ENCODE measurements around the gene TMEM86B.
A peak's percentile ranks its signal among the peaks of the same experiment; 100 is the strongest.
"Not testable (repeated sequence)": the region's sequence is repeated elsewhere in the genome, so short reads cannot be mapped to it uniquely, and the experiment has no call there.

TMEM86B gene

DNA sequence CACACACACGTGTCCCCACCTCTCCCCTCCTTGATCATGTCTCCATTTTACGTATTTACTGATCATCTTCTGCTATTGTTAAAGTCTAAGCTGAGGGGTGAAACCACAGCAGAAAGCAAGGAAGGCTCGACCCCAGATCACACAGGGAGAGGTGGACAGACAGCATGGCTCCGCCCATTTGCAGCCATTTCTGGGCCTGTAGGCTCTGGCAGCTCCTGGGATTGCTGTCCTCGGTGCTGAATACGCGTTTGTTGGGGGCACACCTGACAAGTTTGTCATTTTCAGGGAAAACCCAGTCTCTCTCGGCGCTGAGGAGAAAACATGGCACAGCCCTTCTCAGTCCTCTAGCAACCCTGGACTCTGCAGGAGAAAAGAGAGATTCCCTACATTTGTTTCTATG, 8.0 kb downstream of the TMEM86B start:
- no peak for DNase-seq (ENCODE audit: low read depth)

DNA sequence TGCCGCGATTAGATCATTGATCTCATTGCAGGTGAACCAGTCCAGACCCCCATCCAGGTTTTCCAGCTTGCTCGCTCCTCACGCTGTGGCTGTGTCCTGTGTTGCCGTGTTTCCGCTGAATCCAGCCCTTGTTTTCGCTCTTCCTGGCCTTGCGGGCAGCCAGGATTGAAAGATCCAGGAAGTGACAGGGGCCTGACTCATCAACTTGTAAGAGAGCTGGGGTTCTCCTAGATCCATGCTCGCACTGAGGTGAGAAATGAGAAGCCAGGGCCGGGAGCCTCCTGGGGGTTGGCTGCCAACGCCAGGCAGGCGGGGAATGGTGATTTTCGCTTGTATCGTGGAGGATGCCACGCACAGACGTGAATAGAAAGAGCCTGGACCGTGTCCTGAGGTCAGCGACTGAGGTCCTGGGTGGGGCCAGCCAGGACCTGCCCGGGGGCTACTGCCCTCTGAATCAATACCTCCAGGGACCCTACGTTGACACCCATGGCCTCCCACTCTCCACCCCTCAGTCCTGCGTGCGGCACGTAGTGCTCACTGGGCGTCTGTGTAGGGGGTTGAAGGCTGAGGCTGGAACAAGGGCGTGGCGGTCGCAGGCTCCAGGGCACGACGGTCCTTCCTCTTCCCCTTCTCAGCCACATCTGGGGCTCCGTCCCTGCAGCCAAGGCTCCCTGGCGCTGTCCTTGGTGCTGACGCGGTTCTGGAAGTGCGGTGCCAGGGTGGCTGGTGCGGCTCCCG, 11.9 kb downstream of the TMEM86B start:
- peak; percentile 99 for DNase-seq (ENCODE audit: low read depth)

- no peak for DNase-seq (ENCODE audit: low read depth)
These were observed 15.0 kb downstream of the TMEM86B start for GRCh38 chr19:55213547-55213946.

GRCh38 chr19:55212447-55212846, 16.1 kb downstream of the TMEM86B start:
- DNase-seq (ENCODE audit: low read depth): no peak

DNA sequence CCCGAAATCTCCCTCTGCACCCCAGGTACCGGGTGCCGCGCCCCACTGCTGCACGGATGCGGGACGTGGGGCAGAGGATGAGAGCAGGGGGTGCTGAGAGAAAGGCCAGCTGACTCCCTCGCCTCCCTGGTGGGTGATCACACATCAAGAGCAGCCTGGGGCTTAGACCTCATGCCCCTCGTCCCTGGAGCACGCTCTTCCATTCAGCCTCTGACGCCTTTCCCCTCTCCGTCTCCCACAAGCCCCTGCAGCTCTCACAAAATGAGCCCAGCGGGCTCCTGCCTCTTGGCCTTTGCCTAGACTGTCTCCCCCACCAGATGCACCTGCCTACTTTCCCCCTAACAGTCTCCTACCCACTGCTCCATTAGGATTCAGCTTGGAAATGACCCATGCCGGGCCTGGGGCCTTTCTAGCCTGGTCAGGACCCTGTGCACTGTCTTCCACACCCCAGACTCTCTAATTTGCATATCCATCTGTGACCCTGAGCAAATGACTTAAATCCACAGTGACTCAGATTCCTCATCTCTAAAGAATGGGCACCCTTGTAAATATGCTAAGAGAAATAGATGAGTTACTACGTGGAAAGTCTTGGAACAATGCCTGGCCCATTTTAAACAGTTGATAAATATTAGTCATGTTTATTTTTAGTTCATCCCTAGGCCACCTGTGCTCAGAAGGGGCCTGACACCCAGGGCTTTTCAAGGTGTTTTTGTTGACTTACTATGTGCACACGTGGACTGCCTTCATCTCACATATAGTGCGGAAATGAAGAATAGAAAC, 18.7 kb downstream of the TMEM86B start:
- DNase-seq (ENCODE audit: low read depth): peak; percentile 96

DNA sequence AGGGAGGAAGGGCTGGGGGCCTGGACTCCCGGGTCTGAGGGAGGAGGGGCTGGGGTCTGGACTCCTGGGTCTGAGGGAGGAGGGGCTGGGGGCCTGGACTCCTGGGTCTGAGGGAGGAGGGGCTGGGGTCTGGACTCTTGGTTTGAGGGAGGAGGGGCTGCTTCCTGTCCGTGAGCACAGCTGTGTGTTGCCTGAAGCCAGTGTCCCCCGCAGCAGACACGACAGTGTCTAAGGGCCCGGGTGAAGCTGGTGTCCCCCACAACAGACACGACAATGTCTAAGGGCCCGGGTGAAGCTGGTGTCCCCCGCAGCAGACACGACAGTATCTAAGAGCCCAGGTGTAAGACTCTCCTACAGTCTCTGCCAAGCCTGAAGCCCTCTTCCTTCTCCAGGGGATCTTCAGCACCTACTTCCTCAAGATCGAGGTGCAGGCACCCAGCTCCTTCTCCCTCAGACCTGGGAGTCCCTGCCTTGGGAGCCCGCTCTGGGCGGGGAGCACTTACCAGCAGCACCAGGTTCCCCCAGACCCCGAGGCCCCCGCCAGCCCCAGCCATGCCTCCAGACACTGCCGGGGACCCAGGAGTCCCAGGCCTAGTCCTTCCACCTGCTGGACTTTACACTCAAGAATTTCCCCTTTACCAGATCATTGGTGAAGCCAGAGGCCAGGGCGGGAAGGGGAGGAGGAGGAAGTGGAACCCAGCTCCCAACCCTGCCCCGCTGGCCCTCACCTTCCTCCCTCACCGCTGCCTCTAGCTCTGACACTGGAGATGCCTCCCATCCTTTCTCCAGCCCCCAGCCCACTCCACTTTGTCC, 19.5 kb downstream of the TMEM86B start, which contains the start of gene PTPRH:
PTPRH (minus strand) TSS at position 622 of the 813 bp plus-strand sequence; CDS start at position 554, 68 bp downstream.
- no peak for DNase-seq (ENCODE audit: low read depth)

- DNase-seq (ENCODE audit: low read depth): peak; percentile 82
These were observed 21.7 kb downstream of the TMEM86B start for GRCh38 chr19:55206664-55207500.

DNA sequence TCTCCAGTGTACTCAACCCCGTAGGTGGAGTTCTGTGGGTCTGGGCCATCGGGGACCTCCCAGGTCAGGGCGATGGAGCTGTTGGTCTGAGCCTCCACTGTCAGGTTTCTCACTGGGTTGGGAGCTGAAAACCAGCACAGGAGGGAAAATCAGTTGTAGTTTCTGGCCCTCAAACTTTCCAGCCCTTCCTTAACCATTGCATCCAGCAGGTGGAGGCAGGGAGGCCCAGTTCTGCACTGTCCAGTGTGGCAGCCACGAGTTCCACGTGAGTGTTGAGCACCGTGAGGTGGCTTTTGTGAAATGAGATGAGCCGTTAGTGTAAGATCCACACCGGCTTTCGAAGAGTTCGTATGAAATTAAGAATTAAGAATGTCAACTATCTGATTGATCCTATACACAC, 26.4 kb downstream of the TMEM86B start:
- DNase-seq (ENCODE audit: low read depth): not testable (repeated sequence)

DNA sequence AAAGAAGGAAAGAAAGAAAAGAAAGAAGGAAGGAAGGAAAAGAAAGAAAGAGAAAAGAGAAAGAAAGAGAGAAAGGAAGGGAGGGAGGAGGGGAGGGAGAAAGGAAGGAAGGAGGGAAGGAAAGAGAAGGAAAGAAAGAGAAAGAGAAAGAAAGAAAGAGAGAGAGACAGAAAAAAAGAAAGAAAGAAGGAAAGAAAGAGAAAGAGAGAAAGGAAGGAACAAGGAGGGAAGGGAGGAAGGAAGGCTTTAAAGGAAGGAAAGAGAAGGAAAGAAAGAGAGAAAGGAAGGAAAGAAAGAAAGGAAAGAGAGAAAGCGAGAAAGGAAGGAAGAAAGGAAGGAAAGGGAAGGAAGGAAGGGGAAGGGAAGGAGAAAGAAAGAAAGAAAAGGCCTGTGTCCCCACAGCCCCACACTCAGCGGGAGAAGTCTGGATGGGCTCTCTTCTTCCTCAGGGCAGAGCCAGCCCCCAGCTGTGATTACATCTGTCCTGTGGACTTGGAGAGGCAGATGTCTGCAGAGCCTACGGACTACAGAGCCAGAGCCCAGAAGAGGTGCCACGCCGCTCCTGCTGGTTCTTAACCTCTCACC, 28.9 kb downstream of the TMEM86B start:
- no peak for DNase-seq (ENCODE audit: low read depth)

DNA sequence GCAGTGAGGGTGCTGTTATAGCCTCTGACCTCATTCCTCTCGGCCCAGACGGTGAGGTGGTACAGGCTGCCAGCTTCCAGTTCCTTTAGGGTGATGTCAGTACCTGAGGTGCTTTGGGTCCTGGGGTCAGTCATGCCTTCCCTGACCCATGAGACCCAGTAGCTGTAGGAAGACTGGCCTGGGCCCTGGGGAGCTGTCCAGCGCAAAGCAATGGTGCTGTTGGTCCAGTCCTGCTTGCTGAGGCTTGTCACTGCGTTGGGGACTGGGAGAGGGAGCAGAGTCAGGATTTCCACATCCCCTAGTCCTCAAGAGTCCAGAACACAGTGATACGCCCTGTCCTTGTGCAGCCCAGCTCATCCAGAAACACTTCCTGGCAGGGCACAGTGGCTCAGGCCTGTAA, 29.9 kb downstream of the TMEM86B start:
- DNase-seq (ENCODE audit: low read depth): no peak

GRCh38 chr19:55197528-55197927, 31.0 kb downstream of the TMEM86B start:
- DNase-seq (ENCODE audit: low read depth): no peak

DNA sequence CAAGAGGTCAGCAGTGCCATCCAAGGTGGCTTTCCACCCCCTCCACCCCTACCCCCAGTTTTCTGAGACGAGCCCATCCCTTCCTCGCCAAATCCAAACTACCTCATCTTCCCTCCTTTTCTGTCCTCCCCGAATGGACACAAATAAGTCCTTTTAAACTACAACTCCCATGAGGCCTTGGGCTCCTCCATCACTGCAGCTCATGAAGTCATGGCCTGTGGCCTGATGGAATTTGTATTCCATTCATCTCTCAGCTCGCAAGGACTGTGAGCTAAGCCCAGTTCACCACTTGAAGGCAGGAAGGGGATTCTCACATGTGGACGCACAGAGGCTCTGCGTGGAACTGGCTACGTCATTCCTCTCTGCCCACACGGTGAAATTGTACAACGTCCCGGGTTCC, 31.8 kb downstream of the TMEM86B start:
- no peak for DNase-seq (ENCODE audit: low read depth)

GRCh38 chr19:55193481-55193880, 35.1 kb downstream of the TMEM86B start:
- DNase-seq (ENCODE audit: low read depth): no peak

- peak; percentile 89 for DNase-seq (ENCODE audit: low read depth)
These were observed 39.1 kb downstream of the TMEM86B start for GRCh38 chr19:55189403-55189835.

DNA sequence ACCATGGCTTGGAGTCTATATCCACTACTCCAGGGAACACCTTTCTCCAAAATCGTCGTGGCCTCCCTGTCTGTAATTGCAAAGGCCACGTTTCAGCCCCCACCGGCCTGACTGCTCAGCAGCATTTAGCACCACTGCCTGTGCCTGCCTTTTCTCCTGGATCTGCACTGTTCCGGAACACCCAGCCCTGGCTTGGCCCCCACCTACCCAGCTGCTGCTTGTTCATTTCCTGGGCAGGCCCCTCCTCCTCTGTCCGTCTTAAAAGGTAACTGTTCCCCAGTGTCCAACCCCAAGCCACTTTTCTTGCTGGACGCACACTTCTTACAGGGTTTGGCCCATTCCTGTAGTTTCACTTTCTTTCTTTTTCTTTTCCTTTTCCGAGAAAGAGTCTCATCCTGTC, 39.9 kb downstream of the TMEM86B start:
- no peak for DNase-seq (ENCODE audit: low read depth)

GRCh38 chr19:55186080-55186479, 42.5 kb downstream of the TMEM86B start:
- no peak for DNase-seq (ENCODE audit: low read depth)

- no peak for DNase-seq (ENCODE audit: low read depth)
These were observed 46.8 kb downstream of the TMEM86B start for GRCh38 chr19:55181740-55182139.

DNA sequence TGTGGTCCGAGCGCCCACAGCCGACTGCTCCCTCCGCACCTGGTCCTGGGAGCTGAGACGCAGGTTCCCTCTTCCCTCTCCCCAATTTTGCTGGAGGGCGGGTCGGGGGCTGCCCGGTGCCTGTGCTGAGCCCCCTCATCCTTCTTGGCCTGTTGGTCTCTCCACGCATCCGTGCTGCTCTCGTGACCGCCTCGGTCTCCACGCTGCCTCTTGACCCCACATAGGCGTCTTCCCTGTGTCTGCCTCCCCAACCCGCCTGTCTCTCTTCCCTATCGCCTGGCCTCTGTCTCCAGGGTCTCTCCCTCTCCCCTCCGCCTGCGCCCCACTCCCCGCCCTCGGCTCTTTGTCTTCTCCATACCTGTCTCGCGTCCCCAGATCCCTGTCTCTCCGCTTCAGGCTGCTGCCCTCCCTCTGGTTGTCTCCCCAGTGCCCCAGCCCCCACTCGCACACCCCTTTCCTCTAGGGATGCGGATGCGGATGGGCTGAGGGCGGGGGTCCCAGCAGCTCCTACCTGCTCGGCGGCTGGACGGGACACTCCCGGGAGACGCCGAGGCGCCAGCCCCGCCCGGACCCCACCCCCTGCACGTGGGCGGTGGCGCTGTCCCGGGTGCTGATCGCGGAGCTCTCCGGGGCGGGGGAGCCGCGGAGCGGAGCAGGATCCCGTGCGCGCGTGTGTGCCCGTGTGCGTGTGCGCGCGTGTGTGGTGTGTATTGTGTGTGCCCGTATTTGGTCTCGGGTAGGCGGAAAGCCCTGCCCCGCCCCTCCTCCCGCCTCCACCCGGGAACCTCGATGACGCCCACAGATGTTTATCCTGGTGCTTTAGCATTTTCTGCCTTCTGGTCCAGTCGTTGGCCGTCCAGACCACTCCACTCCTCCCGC, 48.7 kb downstream of the TMEM86B start, which contains the start of gene SYT5:
SYT5 (minus strand) TSS at position 684 of the 879 bp plus-strand sequence. CDS start 1,248 bp downstream, outside the sequence.
- no peak for DNase-seq (ENCODE audit: low read depth)

- DNase-seq (ENCODE audit: low read depth): peak; percentile 53
These were observed 49.6 kb downstream of the TMEM86B start for GRCh38 chr19:55178781-55179599.
